Measurements from ENCODE around the gene TNNC1.

DNA sequence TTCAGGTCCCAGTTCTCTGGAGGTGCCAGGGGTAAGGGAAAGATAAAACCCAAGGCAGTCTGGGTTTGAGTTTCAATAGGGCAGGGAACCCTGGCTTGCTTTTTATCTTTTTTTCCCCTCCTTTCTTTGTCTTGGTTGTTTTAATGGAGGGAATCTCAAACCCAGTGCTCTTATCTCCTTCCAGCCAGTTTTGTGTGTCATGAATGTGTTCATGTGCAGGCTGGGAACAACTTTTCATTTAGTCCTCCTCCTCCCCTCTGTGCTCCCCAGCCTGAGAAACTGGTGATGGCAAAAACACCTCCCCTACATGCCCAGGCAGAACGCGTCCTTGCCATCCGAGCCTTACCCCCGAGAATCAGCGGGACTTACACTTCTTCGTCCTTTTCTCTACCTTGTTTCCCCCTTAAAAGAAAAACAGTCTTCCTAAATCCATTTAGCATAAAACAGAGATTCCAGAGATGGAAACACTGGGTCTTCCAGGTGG is 19.8 kb downstream of the TNNC1 start:
- TF ChIP-seq POLR2A (IDR thresholded peaks at IDR 0.05; ENCODE audit: low read depth, low read length) (no peak), POLR2AphosphoS5 (IDR thresholded peaks at IDR 0.05; ENCODE audit: low read depth, low read length) (no peak), POU2F2 (IDR thresholded peaks at IDR 0.05; ENCODE audit: low read depth, low read length) (no peak), SPI1 (IDR thresholded peaks at IDR 0.05; ENCODE audit: low read depth, low read length) (no peak), TAF1 (IDR thresholded peaks at IDR 0.05; ENCODE audit: low read depth, low read length) (no peak)
